Measurements from ENCODE around the gene KCNH3.
"Not testable (repeated sequence)": the region's sequence is repeated elsewhere in the genome, so short reads cannot be mapped to it uniquely, and the experiment has no call there.

The KCNH3 gene

DNA sequence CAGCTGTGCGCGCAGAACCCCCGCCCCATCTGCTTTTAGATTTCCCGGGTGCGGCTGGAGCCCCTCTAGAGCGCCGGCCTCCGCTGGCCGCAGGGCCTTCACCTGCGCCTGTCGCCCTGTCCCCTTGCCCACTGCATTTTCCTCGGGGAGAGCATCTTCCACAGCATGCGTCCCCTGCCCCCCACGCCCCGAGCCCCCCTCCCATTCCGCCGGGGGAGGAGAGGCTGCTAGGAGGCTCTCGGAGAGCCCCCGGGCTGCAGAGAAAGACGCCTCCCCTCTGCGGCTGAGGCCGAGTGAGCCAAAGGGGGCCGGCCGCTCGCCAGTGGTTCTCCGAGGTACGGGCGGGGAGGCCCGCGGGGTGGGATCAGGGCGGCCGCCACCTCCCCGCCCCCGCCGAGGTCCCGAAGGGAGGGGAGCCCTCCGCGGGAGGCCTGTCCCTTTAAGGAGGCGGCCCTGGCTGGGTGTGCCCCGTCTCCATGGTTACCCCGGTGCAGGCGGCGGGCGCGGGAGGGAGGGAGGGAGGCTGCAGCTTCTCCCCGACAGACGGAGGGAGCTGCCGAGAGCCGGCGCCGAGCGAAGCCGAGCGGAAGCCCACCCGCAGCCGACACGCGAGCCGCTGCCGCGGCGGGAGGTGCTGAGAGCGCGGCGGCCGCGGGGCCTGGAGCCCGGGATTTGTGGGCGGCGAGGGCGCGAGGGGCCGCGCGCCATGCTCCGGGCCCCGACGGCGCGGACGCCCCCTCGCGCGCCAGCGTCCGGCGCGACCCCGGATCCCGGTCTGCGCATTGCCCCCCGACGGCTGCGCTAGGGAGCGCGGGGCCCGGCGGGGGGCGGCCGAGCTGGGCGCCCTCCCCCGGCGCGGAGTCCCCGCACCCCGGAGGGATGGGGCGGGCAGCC lies at the start of gene KCNH3:
KCNH3 (plus strand) TSS at position 521 of the 894 bp plus-strand sequence. CDS start 387 bp downstream, outside the sequence.
- DNase-seq, result no peak

DNA sequence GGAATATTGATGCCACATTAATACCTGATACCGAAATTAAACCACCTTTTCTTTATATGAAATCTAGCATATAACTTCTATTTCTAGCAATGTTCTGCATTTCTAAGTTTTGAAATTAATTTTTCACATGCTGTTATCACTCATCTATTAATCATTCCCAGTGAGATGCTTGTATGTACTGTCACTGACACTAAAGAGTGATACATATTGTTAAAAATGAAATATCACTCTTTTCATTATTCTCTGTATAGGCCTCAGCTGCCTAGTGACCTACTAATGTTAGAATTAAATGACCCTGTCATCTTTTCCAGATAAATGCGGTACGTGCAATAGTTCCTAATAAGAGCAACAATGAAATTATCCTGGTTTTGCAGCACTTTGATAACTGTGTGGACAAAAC lies 49.7 kb upstream of the KCNH3 start:
- no peak for DNase-seq

- no peak for DNase-seq
Measured at GRCh38 chr12:49489720-49490119, 49.1 kb upstream of the KCNH3 start.

- no peak for DNase-seq
Measured at GRCh38 chr12:49491823-49492222, 47.0 kb upstream of the KCNH3 start.

GRCh38 chr12:49493900-49494299 lies 44.9 kb upstream of the KCNH3 start:
- DNase-seq, result no peak

DNA sequence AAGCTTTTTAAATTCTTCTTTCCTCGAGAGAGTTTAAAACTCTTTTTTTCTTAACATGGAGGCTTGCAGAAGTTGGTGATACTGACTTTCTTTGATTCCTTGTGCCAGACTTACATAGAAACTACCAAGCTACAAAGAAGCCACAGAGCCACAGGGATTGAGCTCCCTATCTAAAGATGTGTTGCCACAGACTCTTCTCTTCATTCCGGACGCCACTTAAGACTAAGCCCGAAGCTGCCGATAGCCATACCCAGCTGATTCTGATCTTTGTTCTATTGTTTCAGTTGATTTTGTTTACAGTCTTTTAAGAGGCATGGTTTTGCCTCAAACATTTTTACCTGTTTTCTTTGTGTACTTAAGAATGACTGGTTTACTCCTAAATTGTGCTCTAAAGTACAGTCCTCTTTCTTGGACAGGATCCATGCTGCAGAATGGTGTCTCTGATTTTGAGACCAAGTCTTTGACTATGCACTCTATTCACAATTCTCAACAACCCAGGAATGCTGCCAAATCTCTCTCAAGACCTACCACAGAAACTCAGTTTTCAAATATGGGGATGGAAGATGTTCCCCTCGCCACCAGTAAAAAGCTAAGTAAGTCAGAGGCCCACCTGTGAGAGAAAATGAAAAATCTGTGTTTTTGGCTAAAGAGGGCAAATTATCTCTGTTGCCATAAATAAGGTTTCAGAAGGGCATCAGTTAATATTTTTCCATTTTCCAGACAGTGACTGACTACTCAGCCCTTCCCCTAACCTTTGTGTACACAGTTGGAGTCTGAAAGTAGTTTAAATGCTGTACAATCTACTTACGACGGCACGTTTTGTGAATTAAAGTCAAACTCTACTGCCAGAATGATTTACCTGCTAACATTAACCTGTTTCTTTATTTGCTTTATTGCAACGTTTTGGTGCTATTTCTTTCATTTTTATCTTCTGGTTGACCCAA lies 42.1 kb upstream of the KCNH3 start:
- no peak for DNase-seq

DNA sequence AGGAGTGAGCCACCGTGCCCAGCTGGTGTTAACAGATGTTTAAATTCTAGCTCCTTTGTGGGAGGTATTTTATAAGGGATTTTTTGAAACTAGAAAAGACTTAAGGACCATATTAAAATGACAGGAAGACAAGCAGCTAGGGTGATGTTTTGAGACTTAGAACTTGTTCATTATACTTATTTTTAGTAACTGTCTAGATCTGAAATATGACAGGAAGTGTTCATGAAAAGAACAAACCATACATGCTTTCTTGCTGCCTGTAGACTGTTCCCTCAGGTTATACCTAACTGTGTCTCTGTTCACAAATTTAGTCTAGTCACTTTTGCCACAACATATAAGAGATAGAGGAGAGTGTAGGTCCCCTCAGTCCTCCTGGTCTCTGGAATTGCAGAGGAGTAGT lies 36.9 kb upstream of the KCNH3 start:
- DNase-seq, result no peak

DNA sequence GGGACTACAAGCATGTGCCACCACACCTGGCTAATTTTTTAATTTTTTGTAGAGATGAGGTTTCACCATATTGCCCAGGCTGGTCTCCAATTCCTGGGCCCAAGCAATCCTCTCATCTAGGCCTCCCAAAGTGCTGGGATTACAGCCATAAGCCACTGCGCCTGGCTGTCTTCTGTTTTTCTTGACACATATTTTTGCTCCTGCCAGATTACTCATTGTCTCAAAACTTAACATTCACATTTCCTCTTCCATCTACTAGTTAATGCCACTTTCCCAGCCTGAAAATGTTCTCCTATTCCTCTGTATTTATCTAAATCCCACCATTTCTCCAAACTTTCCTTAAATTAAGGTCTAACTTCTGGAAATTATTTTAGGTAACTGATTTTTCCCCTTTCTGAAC lies 36.2 kb upstream of the KCNH3 start:
- no peak for DNase-seq

GRCh38 chr12:49503674-49504180 lies 35.1 kb upstream of the KCNH3 start:
- no peak for DNase-seq

GRCh38 chr12:49505672-49506071 lies 33.2 kb upstream of the KCNH3 start:
- DNase-seq, result no peak

- no peak for DNase-seq
Measured at GRCh38 chr12:49507139-49507538, 31.7 kb upstream of the KCNH3 start.

- DNase-seq, result not testable (repeated sequence)
Measured at GRCh38 chr12:49509681-49510080, 29.1 kb upstream of the KCNH3 start.

GRCh38 chr12:49511410-49511809 lies 27.4 kb upstream of the KCNH3 start:
- DNase-seq, result no peak

DNA sequence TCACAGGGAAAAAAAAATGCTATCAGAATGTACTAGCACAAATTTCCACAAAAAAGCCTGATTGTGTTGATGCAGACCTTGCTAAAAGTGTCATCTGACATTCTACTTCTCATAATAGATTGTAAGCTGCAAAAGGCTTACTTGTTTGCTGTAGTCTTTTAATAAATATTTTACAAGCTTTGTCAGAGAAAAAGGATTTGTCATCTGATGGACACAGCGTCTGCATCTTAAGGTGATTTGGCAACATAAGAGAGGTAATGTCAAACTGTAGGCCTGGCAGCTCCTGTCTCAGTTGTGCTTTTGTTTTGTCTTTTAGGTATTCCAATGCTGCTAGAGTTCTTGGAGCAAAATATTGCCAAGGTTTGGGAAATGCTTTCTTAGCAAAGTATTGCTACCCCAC lies 26.3 kb upstream of the KCNH3 start:
- no peak for DNase-seq

DNA sequence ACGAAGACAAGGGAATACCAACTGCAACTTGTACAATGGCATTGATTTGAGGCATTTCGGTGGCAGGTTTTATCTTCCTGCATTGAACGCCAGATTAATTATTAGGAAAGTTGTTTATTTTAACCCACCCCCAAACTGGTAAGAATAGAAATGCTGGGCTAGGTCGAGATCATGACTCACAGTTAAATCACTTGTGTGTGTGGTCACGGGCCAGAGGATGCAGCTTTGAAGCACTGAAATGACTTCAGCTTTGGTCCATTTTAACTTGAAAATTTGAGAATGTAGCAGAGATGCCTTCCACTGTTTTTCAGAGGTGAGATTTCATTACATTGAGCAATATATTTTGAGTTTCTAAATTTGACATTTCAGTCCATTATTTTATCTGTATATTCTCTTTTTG lies 23.6 kb upstream of the KCNH3 start:
- DNase-seq, result no peak

DNA sequence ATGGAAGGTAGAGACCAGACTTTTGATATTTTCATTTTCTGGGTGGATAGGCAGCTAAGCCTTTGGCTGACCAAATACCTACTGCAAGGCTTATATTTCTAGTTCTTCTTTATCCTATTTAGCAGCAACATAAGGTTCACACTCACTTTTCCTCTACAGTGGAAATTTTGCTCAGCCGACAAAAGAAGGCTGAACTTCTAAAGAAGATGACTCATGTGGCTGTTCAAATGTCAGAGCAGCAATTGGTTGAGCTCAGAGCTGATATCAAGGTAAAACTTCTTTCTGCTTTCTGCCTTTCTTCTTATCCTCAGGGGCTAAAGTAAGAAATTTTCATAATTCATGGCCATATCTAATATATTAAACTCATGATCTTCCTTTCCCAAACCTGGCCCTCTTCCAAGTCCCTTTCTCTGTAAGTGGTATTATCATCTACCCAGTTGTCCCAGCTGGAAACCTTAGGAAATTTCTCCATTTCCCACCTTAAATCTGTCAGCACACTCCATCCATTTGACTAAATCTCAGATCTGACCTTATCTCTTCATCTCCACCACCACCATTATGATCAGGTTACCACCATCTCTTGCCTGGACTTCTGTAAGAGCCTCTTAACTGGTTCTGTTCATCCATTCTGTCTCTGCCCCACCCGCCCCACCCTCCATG lies 19.8 kb upstream of the KCNH3 start:
- no peak for DNase-seq

GRCh38 chr12:49519574-49519936 lies 19.3 kb upstream of the KCNH3 start:
- no peak for DNase-seq

- DNase-seq, result no peak
Measured at GRCh38 chr12:49521389-49521788, 17.4 kb upstream of the KCNH3 start.

GRCh38 chr12:49524660-49525324 lies 14.0 kb upstream of the KCNH3 start:
- DNase-seq, result no peak

GRCh38 chr12:49525942-49526341 lies 12.9 kb upstream of the KCNH3 start:
- DNase-seq, result no peak

DNA sequence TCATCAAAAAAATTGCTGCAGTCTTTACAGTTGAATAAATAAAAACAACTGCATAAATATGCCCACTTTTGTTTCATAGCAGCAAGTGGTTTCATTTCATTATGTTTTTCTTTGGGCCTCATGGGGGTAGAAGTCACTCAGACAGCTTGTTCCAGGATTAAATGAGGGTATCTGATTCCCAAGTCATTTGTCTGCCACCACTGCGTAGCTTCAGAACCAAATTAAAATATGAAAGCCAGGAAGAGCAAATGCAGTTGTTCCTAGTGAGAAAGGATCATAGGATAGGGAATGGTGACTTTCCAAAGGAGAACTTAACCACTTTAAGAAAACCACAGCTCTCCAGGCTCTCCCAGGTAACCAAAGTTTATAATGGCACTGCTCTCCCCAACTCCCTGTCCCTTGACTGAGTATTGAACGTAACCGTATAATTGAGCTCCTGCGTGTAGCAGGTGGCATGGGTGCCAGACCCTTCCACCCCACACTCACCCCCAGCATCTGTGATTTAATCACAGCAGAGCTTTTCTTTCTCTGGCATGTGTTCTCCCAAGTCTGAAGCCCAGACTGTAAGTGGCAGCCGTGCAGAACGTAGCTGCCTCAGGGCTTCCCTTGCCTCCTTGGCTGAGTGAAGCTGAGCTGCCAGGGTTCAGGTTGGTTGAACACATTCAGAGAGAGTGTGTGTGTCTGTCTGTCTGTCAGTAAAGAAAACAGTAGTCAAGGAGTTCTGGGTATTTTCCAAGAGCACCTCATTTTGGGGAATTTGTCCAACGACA lies 11.3 kb upstream of the KCNH3 start:
- no peak for DNase-seq

- no peak for DNase-seq
Measured at GRCh38 chr12:49529414-49529813, 9.4 kb upstream of the KCNH3 start.

All from DMS 273 treated with DMSO at 0.1 percent for 48 hours (cell line).